ENCODE measurements around the gene TRIM65. TPM values are rescaled to one million over a fixed set of nuclear protein-coding genes. Genes with fewer than 3 reads are reported as not detected.

Gene TRIM65
- total and polyA plus RNA-seq, 2 experiments from 2014 or later = 13.8 to 54.0 TPM

- Mint-ChIP-seq H3K4me1 (peaks cover 27% of the 10 kb centered on the region), H3K27me3 (ENCODE audit: insufficient read depth, low read depth, poor library complexity) (peaks cover 32% of the 10 kb centered on the region)
Observed at GRCh38 chr17:75873587-75874322, 23.0 kb downstream of the TRIM65 start.

More at GRCh38 chr17:75873587-75874322, 23.0 kb downstream of the TRIM65 start:
- Mint-ChIP-seq H3K9me3 (no peaks in the 10 kb centered on the region), H3K36me3 (ENCODE audit: low read depth) (no peaks in the 10 kb centered on the region; the same call in 2 of the 3 replicates), H3K4me3 (no peak overlapping the region), H3K27ac (no peak overlapping the region)
- Histone ChIP-seq H3K4me3 (no peak overlapping the region), H3F3A (replicated peaks; ENCODE audit: low read depth) (peaks cover 17% of the 10 kb centered on the region), H3K4me1 (ENCODE audit: insufficient read depth) (peaks cover 16% of the 10 kb centered on the region; the same call in 1 of the 2 replicates), H3K9me2 (ENCODE audit: insufficient read depth) (no peaks in the 10 kb centered on the region), H4K20me1 (replicated peaks; ENCODE audit: insufficient read depth) (no peaks in the 10 kb centered on the region), H3K79me2 (replicated peaks; ENCODE audit: insufficient read depth) (no peaks in the 10 kb centered on the region), H3K36me3 (ENCODE audit: insufficient read depth) (no peaks in the 10 kb centered on the region), H3K4me2 (no peak overlapping the region), H3K27ac (ENCODE audit: low read depth) (no peak overlapping the region), H2AFZ (no peak overlapping the region), H3K27me3 (ENCODE audit: insufficient read depth) (peaks cover 27% of the 10 kb centered on the region)
- DNase-seq (ENCODE audit: low spot score) (no peak), ATAC-seq (no peak)
- no peak for TF ChIP-seq JUNB (IDR thresholded peaks at IDR 0.05; ENCODE audit: unreplicated experiment)
- TF ChIP-seq ZNF331 (CRISPR knock-in tag; IDR thresholded peaks at IDR 0.05; ENCODE audit: low read depth) = no peak
- no peak for TF ChIP-seq ZNF114 (CRISPR knock-in tag; IDR thresholded peaks at IDR 0.05)
- TF ChIP-seq ZNF462 (CRISPR knock-in tag; IDR thresholded peaks at IDR 0.05) = no peak
- no peak for TF ChIP-seq EZH2 (IDR thresholded peaks at IDR 0.05; ENCODE audit: low read depth, unreplicated experiment)
- TF ChIP-seq STAT1 (IDR thresholded peaks at IDR 0.05; ENCODE audit: unreplicated experiment) = no peak
- no peak for TF ChIP-seq NANOG (IDR thresholded peaks at IDR 0.05; ENCODE audit: borderline replicate concordance)
- TF ChIP-seq CREB1 (CRISPR knock-in tag; IDR thresholded peaks at IDR 0.05; ENCODE audit: low read depth) = no peak
- TF ChIP-seq POLR2AphosphoS5 (IDR thresholded peaks at IDR 0.05; ENCODE audit: low read depth) = no peak
- no peak for TF ChIP-seq ETS1 (IDR thresholded peaks at IDR 0.05)
- TF ChIP-seq EZH2phosphoT487 (IDR thresholded peaks at IDR 0.05; ENCODE audit: unreplicated experiment) = no peak
